Upper lobe of right lung (tissue), 1 donor: ENCODE data around the gene PDCD4. TPM values are rescaled to one million over a fixed set of nuclear protein-coding genes. Genes with fewer than 3 reads are reported as not detected.

Experiments used
- ATAC-seq: fragments of 200-7000 bp; cut with Tn5 transposase; one replicate; pipeline ENCODE4 v1.9.1; 2020; ENCODE audit warnings: mild to moderate bottlenecking, moderate library complexity
- DNase-seq: peaks from one replicate; pipeline ENCODE4 v3.0.0-alpha.2; 2020
- H3K27ac ChIP-seq: fragments of 200-600 bp; one replicate; pipeline ENCODE4 v1.8.0; 2022
- H3K27me3 ChIP-seq: fragments of 200-600 bp; one replicate; pipeline ENCODE4 v1.8.0; 2022; ENCODE audit warnings: mild to moderate bottlenecking
- H3K36me3 ChIP-seq: fragments of 200-600 bp; one replicate; pipeline ENCODE4 v1.8.0; 2022
- H3K4me1 ChIP-seq: fragments of 200-600 bp; one replicate; pipeline ENCODE4 v1.8.0; 2022
- H3K4me3 ChIP-seq: fragments of 200-600 bp; one replicate; pipeline ENCODE4 v1.8.0; 2022; ENCODE audit warnings: mild to moderate bottlenecking
- H3K9me3 ChIP-seq: fragments of 200-600 bp; one replicate; pipeline ENCODE4 v1.8.0; 2022
- CTCF ChIP-seq: fragments of 200-600 bp; IDR thresholded peaks from one replicate; pipeline ENCODE4 v1.8.0; 2022; ENCODE audit warnings: antibody characterized with exemption
- intact Hi-C: fragments of 100-400 bp; cut with DNase I; formaldehyde crosslinking; loops from one replicate; pipeline ENCODE4 v1.11.0; 2022
- total RNA-seq: library from RNA; stranded (reverse); fragmentation: NEBNext Ultra II Directional; extraction: Animal tissue kit (Norgen Biotek cat#: 25700); gene quantifications from one replicate; pipeline ENCODE4 v1.2.1, GENCODE V29; 2021
- donor health status: DM: no; HTN: yes; CAD: no; lungs with severe emphysema.

Gene PDCD4
- total RNA-seq, 1 donor from 2014 or later = 48.6 TPM

DNA sequence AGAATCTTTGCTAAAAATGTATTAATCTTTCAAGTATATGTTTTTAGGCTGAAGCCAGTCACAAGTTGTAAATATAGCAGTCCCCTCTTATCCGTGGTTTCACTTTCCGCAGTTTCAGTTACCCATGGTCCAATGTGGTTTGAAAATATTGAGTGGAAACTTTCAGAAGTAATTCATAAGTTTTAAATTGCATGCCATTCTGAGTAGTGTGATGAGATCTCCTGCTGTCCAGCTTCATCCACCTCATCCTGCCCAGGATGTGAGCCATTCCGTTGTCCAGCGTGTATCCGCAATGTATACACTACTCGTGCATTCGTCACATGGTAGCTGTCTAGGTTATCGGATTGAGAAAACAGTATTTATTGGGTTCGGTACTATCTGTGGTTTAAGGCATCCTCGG is 12.2 kb downstream of the PDCD4 start:
- Histone ChIP-seq H3K27me3 (no peaks in the 10 kb centered on the region), H3K27ac (no peak overlapping the region), H3K36me3 (peaks cover 71% of the 10 kb centered on the region), H3K4me1 (peaks cover 3% of the 10 kb centered on the region), H3K9me3 (no peaks in the 10 kb centered on the region), H3K4me3 (no peak overlapping the region)
- DNase-seq (no peak), ATAC-seq (no peak)
- TF ChIP-seq CTCF = no peak
- intact Hi-C loops = no loop called here

DNA sequence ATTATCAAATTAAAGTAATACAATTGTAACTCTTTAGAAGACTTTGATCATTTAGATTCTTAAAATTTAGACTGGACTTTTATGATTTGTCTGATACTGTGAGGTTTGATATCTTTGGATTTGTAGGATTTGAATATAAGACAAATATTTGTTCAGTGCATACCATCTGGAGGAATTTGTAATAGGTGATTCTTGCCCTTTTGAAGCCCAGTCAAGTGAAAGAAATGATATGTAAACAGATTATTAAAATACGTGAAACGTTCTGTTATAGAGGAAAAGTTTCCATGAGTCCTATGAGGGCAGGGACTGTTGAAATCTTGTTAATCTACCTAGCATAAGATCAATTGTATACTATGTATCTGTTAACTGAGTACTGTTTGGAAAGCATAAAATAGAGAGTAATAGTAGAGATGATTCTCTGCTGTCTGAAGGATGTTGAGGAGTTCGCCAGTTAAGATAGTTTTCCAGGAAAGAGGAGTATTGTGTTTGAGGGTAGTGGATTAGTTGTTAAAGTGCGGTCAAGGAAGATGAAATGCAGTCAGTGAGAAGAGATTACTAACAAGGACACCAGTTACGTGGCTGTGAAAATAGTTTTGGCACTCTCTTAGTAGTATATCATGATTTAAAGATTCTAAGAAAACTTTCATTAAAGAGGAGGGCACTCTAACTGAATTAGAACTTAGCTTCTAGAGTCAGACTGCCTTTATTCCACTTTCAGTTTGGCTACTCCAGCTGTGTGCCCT is 14.4 kb downstream of the PDCD4 start:
- no peak for TF ChIP-seq CTCF
- no peaks in the 10 kb centered on the region for H3K9me3 ChIP-seq
- ATAC-seq = no peak
- intact Hi-C loops = no loop called here
- H3K36me3 ChIP-seq = peaks cover 87% of the 10 kb centered on the region
- H3K27ac ChIP-seq = no peak overlapping the region
- H3K4me3 ChIP-seq = no peak overlapping the region
- no peak for DNase-seq
- H3K4me1 ChIP-seq = peaks cover 3% of the 10 kb centered on the region
- H3K27me3 ChIP-seq = no peaks in the 10 kb centered on the region

- H3K9me3 ChIP-seq = no peaks in the 10 kb centered on the region
- intact Hi-C loops = no loop called here
- TF ChIP-seq CTCF = no peak
- H3K27me3 ChIP-seq = no peaks in the 10 kb centered on the region
- no peak overlapping the region for H3K4me3 ChIP-seq
- H3K27ac ChIP-seq = no peak overlapping the region
- peaks cover 74% of the 10 kb centered on the region for H3K36me3 ChIP-seq
- H3K4me1 ChIP-seq = peaks cover 3% of the 10 kb centered on the region
- ATAC-seq (no peak), DNase-seq (no peak)
These were observed 15.8 kb downstream of the PDCD4 start for GRCh38 chr10:110887560-110887959.

DNA sequence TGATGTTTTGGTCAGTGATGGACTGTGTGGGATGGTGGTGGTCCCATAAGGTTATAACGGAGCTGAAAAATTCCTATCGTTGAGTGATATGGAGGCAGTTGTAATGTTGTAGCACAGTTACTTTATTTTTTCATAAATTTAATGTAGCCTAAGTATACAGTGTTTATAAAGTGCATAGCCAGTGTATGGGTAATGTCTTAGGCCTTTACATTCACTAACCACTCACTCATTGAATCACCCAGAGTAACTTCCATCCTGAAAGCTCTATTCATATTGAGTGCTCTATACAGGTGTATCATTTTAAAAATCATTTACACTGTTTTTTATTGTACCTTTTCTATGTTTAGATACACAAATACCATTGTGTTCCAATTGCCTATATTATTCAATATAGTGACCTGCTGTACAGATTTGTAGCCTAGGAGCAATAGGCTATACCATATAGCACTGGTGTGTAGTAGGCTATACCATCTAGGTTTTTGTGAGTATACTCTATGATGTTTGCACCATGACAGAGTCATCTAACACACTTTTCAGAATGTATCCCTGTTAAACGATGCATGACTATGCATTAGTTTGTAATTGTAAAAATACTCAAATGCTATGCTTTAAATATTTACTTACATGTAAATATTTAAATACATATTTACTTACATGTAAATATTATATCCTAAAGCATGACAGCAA is 21.0 kb downstream of the PDCD4 start:
- intact Hi-C loops = loop anchor here (10.0 kb wide), 1 partner anchor 148 kb away; no protein-coding TSS in a partner anchor
- no peak for DNase-seq
- Histone ChIP-seq H3K4me1 (no peaks in the 10 kb centered on the region), H3K27ac (no peak overlapping the region), H3K4me3 (no peak overlapping the region), H3K9me3 (no peaks in the 10 kb centered on the region), H3K36me3 (peaks cover 64% of the 10 kb centered on the region), H3K27me3 (no peaks in the 10 kb centered on the region)
- no peak for ATAC-seq
- no peak for TF ChIP-seq CTCF

GRCh38 chr10:110893559-110894179 is 21.9 kb downstream of the PDCD4 start:
- Histone ChIP-seq H3K4me3 (no peak overlapping the region), H3K27ac (no peak overlapping the region), H3K9me3 (no peaks in the 10 kb centered on the region), H3K27me3 (no peaks in the 10 kb centered on the region), H3K36me3 (peaks cover 65% of the 10 kb centered on the region), H3K4me1 (no peaks in the 10 kb centered on the region)
- DNase-seq = no peak
- peak; percentile 60 for TF ChIP-seq CTCF
- ATAC-seq = peak; percentile 84
- intact Hi-C loops = loop anchor here (10.0 kb wide), 1 partner anchor 149 kb away; no protein-coding TSS in a partner anchor
